Erythroblast (primary cell): ENCODE measurements around the gene EGFLAM.

ENCODE experiments used
- GATA1 ChIP-seq: IDR thresholded peaks from 2 replicates; pipeline ENCODE4 v1.6.1; 2011; ENCODE audit warnings: low read depth, mild to moderate bottlenecking, control low read depth, low read length, moderate library complexity
- POLR2A ChIP-seq: IDR thresholded peaks from 2 replicates; pipeline ENCODE4 v1.6.1; 2011; ENCODE audit warnings: mild to moderate bottlenecking, low read length

DNA sequence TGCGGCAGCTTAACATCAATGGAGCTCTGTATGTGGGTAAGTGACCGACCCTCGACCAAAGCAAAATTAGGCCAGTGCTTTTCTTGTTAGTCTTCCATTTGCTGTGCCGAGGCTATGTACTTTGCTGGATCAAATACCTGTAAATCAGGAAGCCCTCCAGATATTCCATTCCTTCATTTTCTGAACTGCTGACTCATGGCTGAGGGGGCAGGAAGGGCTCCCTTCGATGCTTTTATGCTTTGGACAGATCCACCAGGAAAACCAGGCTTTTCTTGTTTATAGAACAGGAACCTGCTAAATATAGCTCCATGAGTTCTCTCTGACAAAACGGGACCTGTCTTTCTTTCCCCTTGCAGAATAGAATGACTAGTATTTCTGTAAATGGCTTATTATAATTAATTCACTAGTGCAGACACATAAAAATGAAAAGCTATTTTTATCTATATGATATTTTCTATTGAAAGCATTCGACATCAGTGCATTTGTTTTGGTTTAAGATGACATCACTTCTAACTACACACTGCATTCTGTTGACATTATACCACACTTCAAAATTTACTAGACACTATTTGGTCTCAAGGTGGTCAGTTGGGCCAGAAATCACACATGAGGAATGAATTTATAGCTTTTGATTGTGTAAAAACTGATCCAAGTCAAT, 204.7 kb downstream of the EGFLAM start:
- TF ChIP-seq POLR2A (no peak), GATA1 (no peak)
